VCaP (cell line): ENCODE results near the gene SIRT5.
A peak's percentile ranks its signal among the peaks of the same experiment; 100 is the strongest.

Source experiments
- H3K27ac ChIP-seq: fragments of 450-650 bp; 2 replicates; pipeline ENCODE4 v1.5.1; 2017
- CTCF ChIP-seq: fragments of 450-650 bp; conservative IDR thresholded peaks from 2 replicates; pipeline ENCODE4 v1.5.1; 2017; ENCODE audit warnings: mild to moderate bottlenecking, moderate library complexity

SIRT5 gene

GRCh38 chr6:13561624-13562267 lies 12.7 kb upstream of the SIRT5 start:
- H3K27ac ChIP-seq, result no peak overlapping the region
- TF ChIP-seq CTCF, result no peak

GRCh38 chr6:13563009-13563408 lies 11.4 kb upstream of the SIRT5 start:
- no peak overlapping the region for H3K27ac ChIP-seq
- no peak for TF ChIP-seq CTCF

- H3K27ac ChIP-seq, result no peak overlapping the region
- no peak for TF ChIP-seq CTCF
Observed at GRCh38 chr6:13565921-13566320, 8.5 kb upstream of the SIRT5 start.

- TF ChIP-seq CTCF, result no peak
Observed at GRCh38 chr6:13566500-13566899, 7.9 kb upstream of the SIRT5 start.

GRCh38 chr6:13568970-13569369 lies 5.4 kb upstream of the SIRT5 start:
- no peak for TF ChIP-seq CTCF
- no peak overlapping the region for H3K27ac ChIP-seq

More at GRCh38 chr6:13566500-13566899, 7.9 kb upstream of the SIRT5 start:
- H3K27ac ChIP-seq, result no peak overlapping the region

GRCh38 chr6:13572240-13572639 lies 2.2 kb upstream of the SIRT5 start:
- TF ChIP-seq CTCF, result no peak
- no peak overlapping the region for H3K27ac ChIP-seq

GRCh38 chr6:13572951-13573654 lies 1.3 kb upstream of the SIRT5 start:
- TF ChIP-seq CTCF, result no peak
- H3K27ac ChIP-seq, result peak overlapping the region; percentile 74
